Endothelial cell of umbilical vein (primary cell): Measurements from ENCODE around the gene CABLES1. TPM values are rescaled to one million over a fixed set of nuclear protein-coding genes. Genes with fewer than 3 reads are reported as not detected.
A peak's percentile ranks its signal among the peaks of the same experiment; 100 is the strongest.

Experiments used
- BruUV-seq: library from RNA; stranded (reverse); fragments of 400-500 nt; replicated peaks from 2 replicates; lab custom pipeline; 2021; lab: Mats Ljungman, UMichigan
- CTCF ChIA-PET: fragments of 300-600, 350-600 bp; sonication (Branson Sonifier 250); formaldehyde crosslinking; loops from one replicate; lab custom pipeline; 2021; ENCODE audit warnings: antibody characterized with exemption, inconsistent platforms; lab: Charles Lee
- POLR2A ChIA-PET: fragments of 300-600, 350-600 bp; sonication (Branson Sonifier 250); formaldehyde crosslinking; loops from one replicate; lab custom pipeline; 2021; ENCODE audit warnings: antibody characterized with exemption, inconsistent platforms; lab: Charles Lee
- DNase-seq: peaks from one replicate; pipeline ENCODE4 v3.0.0-alpha.2; 2011; ENCODE audit warnings: low read depth, low spot score
- FAIRE-seq: peaks from 2 replicates; lab custom pipeline; 2011; peaks lifted over from hg19 to GRCh38; lab: Jason Lieb, UNC
- H2AFZ ChIP-seq: 2 replicates; pipeline ENCODE4 v1.6.0; 2012; ENCODE audit warnings: low read depth, low read length, control low read depth, inconsistent platforms
- H3K27ac ChIP-seq: 2 replicates; pipeline ENCODE4 v1.5.1; 2011; ENCODE audit warnings: low read depth, mild to moderate bottlenecking, control low read depth, low read length, moderate library complexity; ENCODE audit not compliant: insufficient read depth
- H3K27me3 ChIP-seq, 2 experiments: 2 replicates each; pipeline versions ENCODE4 v1.6.0 to v1.6.1; 2011; ENCODE audit warnings: low read length in 2 of 2, mixed read lengths in 1 of 2; ENCODE audit not compliant: control insufficient read depth in 2 of 2, insufficient read depth in 2 of 2
- H3K36me3 ChIP-seq, 2 experiments: 2 replicates in 1 of 2; 3 replicates in 1 of 2; pipeline ENCODE4 v1.5.1; 2011; ENCODE audit warnings: low read length in 2 of 2, mild to moderate bottlenecking in 1 of 2, moderate library complexity in 1 of 2; ENCODE audit not compliant: control insufficient read depth in 2 of 2, insufficient read depth in 2 of 2; ENCODE audit errors: extremely low read depth in 1 of 2
- H3K4me1 ChIP-seq: 3 replicates; pipeline ENCODE4 v1.5.1; 2011; ENCODE audit warnings: mild to moderate bottlenecking, low read length; ENCODE audit not compliant: control insufficient read depth, insufficient read depth; ENCODE audit errors: extremely low read depth
- H3K4me2 ChIP-seq: 2 replicates; pipeline ENCODE4 v1.6.1; 2011; ENCODE audit warnings: low read length, control low read depth, mixed read lengths; ENCODE audit not compliant: insufficient read depth
- H3K4me3 ChIP-seq, 3 experiments: fragments of 200-600 bp in 1 of 3; sonication (generic), shearing (Covaris generic) in 1 of 3; replicated peaks in 1 of 3; 2 replicates each; pipeline ENCODE4 v1.5.1; 2011 to 2016; ENCODE audit warnings: control low read depth in 3 of 3, low read length in 3 of 3, mild to moderate bottlenecking in 2 of 3, inconsistent platforms in 1 of 3, low read depth in 1 of 3, moderate library complexity in 1 of 3; ENCODE audit not compliant: insufficient read depth in 1 of 3
- H3K79me2 ChIP-seq: 2 replicates; pipeline ENCODE4 v1.6.0; 2012; ENCODE audit warnings: low read length, inconsistent platforms; ENCODE audit not compliant: control insufficient read depth, insufficient read depth
- H3K9ac ChIP-seq: replicated peaks from 2 replicates; pipeline ENCODE3; 2011; ENCODE audit warnings: low read length, control low read depth; ENCODE audit not compliant: insufficient read depth; ENCODE audit errors: extremely low read depth
- H3K9me1 ChIP-seq: replicated peaks from 3 replicates; pipeline ENCODE4 v1.6.0; 2011; ENCODE audit warnings: mild to moderate bottlenecking, low read length; ENCODE audit not compliant: control insufficient read depth, insufficient read depth; ENCODE audit errors: extremely low read depth
- H3K9me3 ChIP-seq: replicated peaks from 2 replicates; pipeline ENCODE4 v1.5.1; 2012; ENCODE audit warnings: low read length, inconsistent platforms; ENCODE audit not compliant: control insufficient read depth, insufficient read depth
- H4K20me1 ChIP-seq: replicated peaks from 2 replicates; pipeline ENCODE3; 2011; ENCODE audit warnings: mild to moderate bottlenecking, low read length; ENCODE audit not compliant: control insufficient read depth, insufficient read depth; ENCODE audit errors: extremely low read depth
- CTCF ChIP-seq, 2 donors: IDR thresholded peaks; 1 replicate in 1 of 2; 2 replicates in 1 of 2; pipeline ENCODE4 v1.5.1; 2011; ENCODE audit warnings: low read length in 2 of 2, mild to moderate bottlenecking in 2 of 2, moderate library complexity in 2 of 2, control low read depth in 1 of 2, inconsistent platforms in 1 of 2, low read depth in 1 of 2; ENCODE audit not compliant: insufficient read depth in 1 of 2; ENCODE audit errors: extremely low read depth in 1 of 2
- EZH2 ChIP-seq: IDR thresholded peaks from 2 replicates; pipeline ENCODE4 v1.6.1; 2012; ENCODE audit warnings: borderline replicate concordance, low read depth, mild to moderate bottlenecking, moderate library complexity, low read length, inconsistent platforms; ENCODE audit not compliant: severe bottlenecking
- FOS ChIP-seq: IDR thresholded peaks from 2 replicates; pipeline ENCODE4 v1.6.1; 2011; ENCODE audit warnings: mild to moderate bottlenecking, low read length, moderate library complexity, borderline replicate concordance; ENCODE audit not compliant: insufficient read depth
- GATA2 ChIP-seq: IDR thresholded peaks from 2 replicates; pipeline ENCODE4 v1.7.0; 2011; ENCODE audit warnings: low read depth, mild to moderate bottlenecking, moderate library complexity, mixed read lengths, low read length; ENCODE audit not compliant: insufficient read length, insufficient read depth
- JUN ChIP-seq: IDR thresholded peaks from 2 replicates; pipeline ENCODE4 v1.6.1; 2011; ENCODE audit warnings: borderline replicate concordance, low read depth; ENCODE audit not compliant: insufficient read length, insufficient read depth
- MAX ChIP-seq: IDR thresholded peaks from 2 replicates; pipeline ENCODE4 v1.6.1; 2011; ENCODE audit not compliant: insufficient read depth, insufficient read length
- MYC ChIP-seq: IDR thresholded peaks from one replicate; pipeline ENCODE4 v1.6.1; 2011; ENCODE audit warnings: mild to moderate bottlenecking, low read depth, low read length
- POLR2AphosphoS5 ChIP-seq: IDR thresholded peaks from 2 replicates; pipeline ENCODE4 v1.6.1; 2012; ENCODE audit warnings: low read depth, mild to moderate bottlenecking, control low read depth, low read length, moderate library complexity; ENCODE audit not compliant: insufficient read depth
- dilution Hi-C: fragments of 300-500 bp; cut with MboI; formaldehyde crosslinking; loops from one replicate; pipeline ENCODE4 v1.15.0; 2019; ENCODE audit warnings: low sequenced_read_pairs; ENCODE audit not compliant: extremely low pct_ligation_motif_present
- intact Hi-C: fragments of 100-400 bp; cut with micrococcal nuclease; formaldehyde crosslinking; loops from one replicate; pipeline ENCODE4 v1.10.0; 2022
- polyA plus RNA-seq, 4 experiments: library from polyadenylated mRNA; depleted of rRNA in 3 of 4; stranded (reverse) in 3 of 4; unstranded in 1 of 4; fragments of >200 nt; gene quantifications; 2 replicates each; pipeline versions ENCODE4 v1.2.1 to v1.2.3, GENCODE V29; 2011 to 2012; ENCODE audit warnings: missing spikeins in 1 of 4
- total RNA-seq: library from RNA; stranded (reverse); gene quantifications from 2 replicates; pipeline ENCODE4 v1.2.3, GENCODE V29; 2021

CABLES1 gene
- total and polyA plus RNA-seq, 2 donors (not counting 3 experiments of a cell fraction or from before 2014, with no cell fraction given) = 40.2 to 71.1 TPM

GRCh38 chr18:23102493-23103261 lies 32.6 kb upstream of the CABLES1 start:
- Histone ChIP-seq H3K27me3 (no peaks in the 10 kb centered on the region), H3K79me2 (no peaks in the 10 kb centered on the region), H3K36me3 (no peaks in the 10 kb centered on the region), H3K4me3 (no peak overlapping the region), H2AFZ (no peak overlapping the region), H3K9me1 (no peaks in the 10 kb centered on the region), H3K4me2 (no peak overlapping the region), H3K9me3 (no peaks in the 10 kb centered on the region), H3K4me1 (peaks cover 23% of the 10 kb centered on the region), H4K20me1 (no peaks in the 10 kb centered on the region), H3K27ac (peak overlapping the region; percentile 39), H3K9ac (no peak overlapping the region)
- FAIRE-seq (no peak), DNase-seq (no peak)
- CTCF ChIA-PET = interaction anchor here (0.6 to 1.8 kb wide), 8 partner anchors 10 to 127 kb away, joined by 3 to 16 read pairs (median 4); no protein-coding TSS in a partner anchor
- intact Hi-C loops = no loop called here
- TF ChIP-seq EZH2 = no peak
- TF ChIP-seq MYC = no peak
- TF ChIP-seq MAX = no peak
- TF ChIP-seq CTCF (IDR thresholded peaks at IDR 0.05; ENCODE audit: extremely low read depth in 1 of 2, insufficient read depth in 1 of 2, low read depth in 1 of 2, low read length in 2 of 2) = no peak
- no peak for TF ChIP-seq POLR2AphosphoS5
- TF ChIP-seq GATA2 = no peak
- no peak for TF ChIP-seq JUN
- no peak for TF ChIP-seq FOS
- BruUV-seq = no TSS peak
- POLR2A ChIA-PET = no interaction called here
- dilution Hi-C loops = no loop called here
